Colonic mucosa (tissue), 4 donors: Measurements from ENCODE around the gene GBF1. TPM values are rescaled to one million over a fixed set of nuclear protein-coding genes. Genes with fewer than 3 reads are reported as not detected.

Source experiments
- DNase-seq: peaks from one replicate; pipeline ENCODE4 v3.0.0-alpha.2; 2020
- H3K27ac ChIP-seq: fragments of 200-600 bp; one replicate; pipeline ENCODE4 v1.8.0; 2021
- H3K27me3 ChIP-seq: fragments of 200-600 bp; one replicate; pipeline ENCODE4 v1.8.0; 2021
- H3K36me3 ChIP-seq: fragments of 200-600 bp; one replicate; pipeline ENCODE4 v1.8.0; 2021
- H3K4me1 ChIP-seq: fragments of 200-600 bp; one replicate; pipeline ENCODE4 v1.8.0; 2021; ENCODE audit warnings: mild to moderate bottlenecking
- H3K4me3 ChIP-seq: fragments of 200-600 bp; one replicate; pipeline ENCODE4 v1.8.0; 2021
- H3K9ac ChIP-seq, 2 donors: one replicate each; pipeline ENCODE4 v1.7.0; 2013; ENCODE audit warnings: control low read depth in 2 of 2, low read depth in 2 of 2, low read length in 2 of 2
- H3K9me3 ChIP-seq: fragments of 200-600 bp; one replicate; pipeline ENCODE4 v1.8.0; 2021
- CTCF ChIP-seq: fragments of 200-600 bp; IDR thresholded peaks from one replicate; pipeline ENCODE4 v1.8.0; 2022; ENCODE audit warnings: antibody characterized with exemption, mild to moderate bottlenecking
- intact Hi-C: fragments of 100-400 bp; cut with DNase I; formaldehyde crosslinking; loops from one replicate; pipeline ENCODE4 v1.14.1; 2022
- total RNA-seq, 2 donors: library from RNA; stranded (reverse); fragmentation: NEBNext Ultra II Directional in 1 of 2; extraction: Animal tissue kit (Norgen Biotek cat#: 25700) in 1 of 2; gene quantifications; one replicate each; pipeline ENCODE4 v1.2.1, GENCODE V29; 2021
- donor health status: healthy.
- donor health status: DM: no; HTN: no; CAD: no.
- donor health status: DM: no; HTN: no; CAD: no.

The GBF1 gene
- total RNA-seq, 2 donors from 2014 or later, result 59.8 to 73.4 TPM

GRCh38 chr10:102384606-102385429 is 139.5 kb downstream of the GBF1 start:
- peaks cover 6% of the 10 kb centered on the region for H3K36me3 ChIP-seq
- no peak for DNase-seq
- H3K9ac ChIP-seq, result no peak overlapping the region
- no peaks in the 10 kb centered on the region for H3K27me3 ChIP-seq
- TF ChIP-seq CTCF, result no peak
- H3K4me1 ChIP-seq, result no peaks in the 10 kb centered on the region
- H3K27ac ChIP-seq, result no peak overlapping the region
- no peak overlapping the region for H3K4me3 ChIP-seq
- H3K9me3 ChIP-seq, result no peaks in the 10 kb centered on the region
- intact Hi-C loops, result no loop called here

- Histone ChIP-seq H3K27ac (no peak overlapping the region), H3K27me3 (no peaks in the 10 kb centered on the region), H3K4me1 (no peaks in the 10 kb centered on the region), H3K4me3 (no peak overlapping the region), H3K36me3 (no peaks in the 10 kb centered on the region), H3K9me3 (no peaks in the 10 kb centered on the region), H3K9ac (no peak overlapping the region)
- no peak for DNase-seq
- intact Hi-C loops, result loop anchor here (5.0 to 10.0 kb wide), 2 partner anchors 92 to 205 kb away; no protein-coding TSS in a partner anchor
- no peak for TF ChIP-seq CTCF
These were observed 144.6 kb downstream of the GBF1 start for GRCh38 chr10:102389894-102390293.

GRCh38 chr10:102392306-102392705 is 147.0 kb downstream of the GBF1 start:
- intact Hi-C loops, result loop anchor here (5.0 to 10.0 kb wide), 2 partner anchors 90 to 202 kb away; no protein-coding TSS in a partner anchor
- no peak for DNase-seq
- Histone ChIP-seq H3K27ac (no peak overlapping the region), H3K27me3 (no peaks in the 10 kb centered on the region), H3K4me1 (peaks cover 11% of the 10 kb centered on the region), H3K36me3 (no peaks in the 10 kb centered on the region), H3K9ac (no peak overlapping the region), H3K9me3 (no peaks in the 10 kb centered on the region), H3K4me3 (no peak overlapping the region)
- TF ChIP-seq CTCF, result no peak

- peaks cover 11% of the 10 kb centered on the region for H3K4me1 ChIP-seq
- no peak for TF ChIP-seq CTCF
- H3K36me3 ChIP-seq, result no peaks in the 10 kb centered on the region
- DNase-seq, result no peak
- no peaks in the 10 kb centered on the region for H3K9me3 ChIP-seq
- H3K9ac ChIP-seq, result peak overlapping the region; percentile 90 to 95
- H3K4me3 ChIP-seq, result peak overlapping the region; percentile 73
- peak overlapping the region; percentile 98 for H3K27ac ChIP-seq
- no peaks in the 10 kb centered on the region for H3K27me3 ChIP-seq
- intact Hi-C loops, result loop anchor here (5.0 to 10.0 kb wide), 2 partner anchors 89 to 201 kb away; no protein-coding TSS in a partner anchor
These were observed 148.2 kb downstream of the GBF1 start for GRCh38 chr10:102393411-102394078.

GRCh38 chr10:102394079-102394800 is 148.9 kb downstream of the GBF1 start:
- Histone ChIP-seq H3K27ac (peak overlapping the region; percentile 98), H3K27me3 (no peaks in the 10 kb centered on the region), H3K36me3 (no peaks in the 10 kb centered on the region), H3K9ac (peak overlapping the region; percentile 90 to 95), H3K4me3 (peak overlapping the region; percentile 73), H3K9me3 (no peaks in the 10 kb centered on the region), H3K4me1 (peaks cover 11% of the 10 kb centered on the region)
- TF ChIP-seq CTCF, result peak; percentile 97
- peak; percentile 97 for DNase-seq
- intact Hi-C loops, result loop anchor here (5.0 to 10.0 kb wide), 2 partner anchors 88 to 201 kb away; no protein-coding TSS in a partner anchor
